ENCODE results near the gene TMEM97.

The TMEM97 gene

DNA sequence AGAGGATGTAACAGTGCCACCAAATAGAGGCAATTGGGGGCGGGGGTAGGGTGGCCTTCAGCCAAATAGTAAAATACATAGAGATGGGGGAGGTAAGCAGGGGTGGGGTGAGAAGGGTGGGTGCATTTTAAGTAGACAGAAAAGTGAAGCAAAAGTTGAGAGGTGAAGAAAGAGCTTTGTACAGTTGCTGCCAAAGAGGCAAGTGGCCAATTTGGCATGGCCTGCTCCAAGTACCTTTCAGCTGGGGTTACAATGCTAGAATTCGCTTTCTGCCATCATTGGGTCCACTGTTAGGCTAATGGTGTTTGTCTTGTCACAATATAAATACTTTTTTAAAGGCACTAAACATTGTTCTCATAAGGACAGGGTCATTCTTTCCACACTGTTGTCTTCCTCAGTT is 5.2 kb upstream of the TMEM97 start:
- no peak overlapping the region for H3K4me3 ChIP-seq (ENCODE audit: low read length)
- no peak for DNase-seq (ENCODE audit: low read depth, low spot score)

- H3K4me3 ChIP-seq (ENCODE audit: low read length), result no peak overlapping the region
- DNase-seq (ENCODE audit: low read depth, low spot score), result no peak
Measured at GRCh38 chr17:28315846-28316705, 2.9 kb upstream of the TMEM97 start.

GRCh38 chr17:28317099-28317965 is 1.7 kb upstream of the TMEM97 start:
- no peak for DNase-seq (ENCODE audit: low read depth, low spot score)
- peak overlapping the region; percentile 95 for H3K4me3 ChIP-seq (ENCODE audit: low read length)

GRCh38 chr17:28317966-28318758 is 838 bp upstream of the TMEM97 start:
- H3K4me3 ChIP-seq (ENCODE audit: low read length), result peak overlapping the region; percentile 95
- DNase-seq (ENCODE audit: low read depth, low spot score), result no peak

DNA sequence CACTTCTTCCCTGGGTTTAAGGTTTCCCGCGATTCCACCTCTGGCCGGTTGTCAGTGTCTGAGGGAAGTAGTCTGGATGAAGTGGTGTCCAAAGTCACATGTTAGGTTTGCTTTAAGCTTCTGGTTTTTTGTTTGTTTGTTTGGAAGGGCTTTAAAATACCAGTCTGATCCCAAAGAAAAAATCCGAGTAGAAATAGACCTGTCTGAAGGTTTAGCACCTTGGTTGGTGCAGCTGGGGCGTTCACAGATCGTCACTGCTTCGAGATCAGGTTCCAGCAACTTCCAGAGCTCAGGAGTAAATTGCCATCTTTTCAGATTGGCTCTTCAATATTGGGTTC is 567 bp downstream of the TMEM97 start:
- no peak for DNase-seq (ENCODE audit: low read depth, low spot score)

GRCh38 chr17:28320215-28321061 is 1.4 kb downstream of the TMEM97 start:
- no peak for DNase-seq (ENCODE audit: low read depth, low spot score)
- peak overlapping the region; percentile 95 for H3K4me3 ChIP-seq (ENCODE audit: low read length)

More for the DNA sequence above, 567 bp downstream of the TMEM97 start:
- H3K4me3 ChIP-seq (ENCODE audit: low read length), result peak overlapping the region; percentile 95

- DNase-seq (ENCODE audit: low read depth, low spot score), result no peak
- H3K4me3 ChIP-seq (ENCODE audit: low read length), result no peak overlapping the region
Measured at GRCh38 chr17:28324267-28324745, 5.3 kb downstream of the TMEM97 start.

DNA sequence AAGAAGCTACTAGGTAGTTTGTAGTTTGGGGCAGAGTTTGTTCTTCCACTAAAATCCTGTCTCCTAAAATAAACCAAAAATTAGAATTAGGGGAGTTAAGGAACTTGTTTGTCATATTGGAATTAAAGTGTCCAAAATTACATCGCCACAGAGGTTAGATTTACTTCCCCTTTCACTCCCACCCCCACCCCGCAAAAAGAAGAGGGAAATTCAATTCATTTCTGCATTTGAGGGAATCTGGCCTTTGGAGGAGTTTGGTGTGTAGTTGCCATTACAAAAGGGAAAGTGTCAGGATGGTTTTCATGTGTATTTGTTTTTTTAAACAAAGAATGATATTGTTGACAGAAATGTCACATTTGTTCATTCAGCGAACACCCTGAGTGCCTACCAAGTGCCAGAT is 5.8 kb downstream of the TMEM97 start:
- no peak for DNase-seq (ENCODE audit: low read depth, low spot score)
- H3K4me3 ChIP-seq (ENCODE audit: low read length), result no peak overlapping the region

GRCh38 chr17:28325211-28325610 is 6.2 kb downstream of the TMEM97 start:
- DNase-seq (ENCODE audit: low read depth, low spot score), result no peak
- no peak overlapping the region for H3K4me3 ChIP-seq (ENCODE audit: low read length)

GRCh38 chr17:28326114-28326513 is 7.1 kb downstream of the TMEM97 start:
- no peak overlapping the region for H3K4me3 ChIP-seq (ENCODE audit: low read length)
- DNase-seq (ENCODE audit: low read depth, low spot score), result no peak

GRCh38 chr17:28327031-28327607 is 8.1 kb downstream of the TMEM97 start:
- H3K4me3 ChIP-seq (ENCODE audit: low read length), result no peak overlapping the region

DNA sequence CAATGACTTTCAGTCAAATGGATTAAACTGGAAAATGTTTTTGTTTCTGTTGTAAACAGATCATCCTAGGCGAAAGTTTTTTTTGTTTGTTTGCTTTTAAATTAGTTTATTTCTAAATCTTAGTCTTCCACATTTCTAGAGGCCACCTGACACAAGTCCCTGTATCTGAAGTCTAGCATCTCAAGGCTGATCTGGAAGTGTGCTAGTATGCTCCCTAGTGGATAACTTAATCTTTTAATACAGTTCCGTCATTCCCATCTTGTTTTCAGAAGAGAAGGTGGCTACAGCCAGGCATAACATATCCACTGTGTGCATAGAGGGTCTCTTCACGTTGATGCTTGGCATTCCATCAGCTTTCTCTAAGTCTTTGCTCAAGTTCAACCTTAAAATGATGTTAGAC is 8.7 kb downstream of the TMEM97 start:
- DNase-seq (ENCODE audit: low read depth, low spot score), result no peak
- no peak overlapping the region for H3K4me3 ChIP-seq (ENCODE audit: low read length)

More at GRCh38 chr17:28327031-28327607, 8.1 kb downstream of the TMEM97 start:
- no peak for DNase-seq (ENCODE audit: low read depth, low spot score)

DNA sequence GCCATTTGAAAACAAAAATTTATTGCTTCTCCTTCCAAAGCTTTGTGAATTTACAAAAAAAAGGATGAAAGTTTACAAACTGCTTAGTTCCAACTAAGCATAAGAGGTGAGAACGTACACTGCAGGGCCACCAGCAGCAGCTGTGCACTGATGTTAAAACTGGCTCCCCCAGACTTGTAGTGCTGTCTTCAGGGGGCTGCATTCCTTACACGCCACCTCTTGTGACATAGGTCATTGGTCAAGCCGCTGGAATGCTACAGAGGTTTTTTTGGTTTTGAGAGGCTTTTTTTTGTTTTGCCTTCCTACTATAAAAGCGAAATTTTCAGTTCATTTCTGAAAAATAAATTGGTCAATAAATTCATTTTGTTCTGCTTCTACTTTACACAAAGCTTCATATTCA is 9.3 kb downstream of the TMEM97 start:
- DNase-seq (ENCODE audit: low read depth, low spot score), result no peak
- H3K4me3 ChIP-seq (ENCODE audit: low read length), result no peak overlapping the region

- no peak for DNase-seq (ENCODE audit: low read depth, low spot score)
- H3K4me3 ChIP-seq (ENCODE audit: low read length), result no peak overlapping the region
Measured at GRCh38 chr17:28330671-28331070, 11.7 kb downstream of the TMEM97 start.

- DNase-seq (ENCODE audit: low read depth, low spot score), result no peak
Measured at GRCh38 chr17:28331891-28332420, 13.0 kb downstream of the TMEM97 start.

DNA sequence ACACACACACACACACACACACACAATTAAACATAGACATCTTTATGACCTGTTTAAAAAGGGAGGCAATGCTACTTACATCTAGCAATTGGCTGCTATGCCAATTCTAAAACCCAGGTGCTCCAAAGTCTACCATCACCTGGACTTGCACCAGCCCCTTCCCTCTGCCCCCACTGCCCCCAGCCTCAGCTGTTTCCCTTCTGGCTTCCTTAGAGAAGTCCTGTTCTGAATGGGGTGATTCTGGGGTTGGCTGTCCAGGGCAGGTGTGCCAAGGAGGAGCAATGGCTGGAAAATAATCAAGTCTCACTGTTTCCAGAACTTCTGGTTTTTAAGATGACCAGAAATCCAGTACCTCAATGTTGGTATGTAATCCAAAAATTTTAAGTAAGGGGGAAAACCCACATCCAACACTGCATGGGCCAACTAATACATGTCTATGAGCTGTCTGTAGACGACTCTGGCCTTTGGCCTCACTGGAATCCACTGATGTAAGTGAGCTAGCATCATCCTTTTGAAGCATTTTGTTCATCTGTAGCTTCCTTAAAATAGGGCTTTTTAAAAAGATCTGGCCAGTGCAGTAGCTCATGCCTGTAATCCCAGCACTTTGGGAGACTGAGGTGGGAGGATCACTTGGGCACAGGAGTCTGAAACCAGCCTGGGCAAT is 14.2 kb downstream of the TMEM97 start:
- no peak for DNase-seq (ENCODE audit: low read depth, low spot score)
- no peak overlapping the region for H3K4me3 ChIP-seq (ENCODE audit: low read length)

More at GRCh38 chr17:28331891-28332420, 13.0 kb downstream of the TMEM97 start:
- H3K4me3 ChIP-seq (ENCODE audit: low read length), result no peak overlapping the region

- H3K4me3 ChIP-seq (ENCODE audit: low read length), result peak overlapping the region; percentile 94
- no peak for DNase-seq (ENCODE audit: low read depth, low spot score)
Measured at GRCh38 chr17:28334171-28334570, 15.2 kb downstream of the TMEM97 start.

Measured in Jurkat, Clone E6-1 (cell line).